Measurements from ENCODE around the gene ZNF609.

The ZNF609 gene

GRCh38 chr15:64535460-64536243, 75.3 kb downstream of the ZNF609 start:
- Histone ChIP-seq H3K4me1 (ENCODE audit: insufficient read depth, poor library complexity, severe bottlenecking) (peaks cover 17% of the 10 kb centered on the region), H3K4me3 (ENCODE audit: severe bottlenecking) (no peak overlapping the region), H3K27ac (ENCODE audit: poor library complexity, severe bottlenecking) (peak overlapping the region; percentile 74), H3K27me3 (ENCODE audit: insufficient read depth, poor library complexity, severe bottlenecking) (no peaks in the 10 kb centered on the region), H3K36me3 (ENCODE audit: low read depth) (peaks cover 9% of the 10 kb centered on the region; the same call in 1 of the 2 replicates), H3K9me3 (ENCODE audit: severe bottlenecking) (no peaks in the 10 kb centered on the region)
- ATAC-seq (ENCODE audit: low read depth): peak; percentile 1; the same call in 2 of the 3 replicates
- TF ChIP-seq CTCF (IDR thresholded peaks at IDR 0.05; ENCODE audit: poor library complexity, severe bottlenecking): no peak
- DNase-seq (ENCODE audit: low spot score): no peak

- Histone ChIP-seq H3K4me3 (ENCODE audit: severe bottlenecking) (no peak overlapping the region), H3K27ac (ENCODE audit: poor library complexity, severe bottlenecking) (peak overlapping the region; percentile 74), H3K36me3 (ENCODE audit: low read depth) (peaks cover 9% of the 10 kb centered on the region; the same call in 1 of the 2 replicates), H3K9me3 (ENCODE audit: severe bottlenecking) (no peaks in the 10 kb centered on the region), H3K4me1 (ENCODE audit: insufficient read depth, poor library complexity, severe bottlenecking) (peaks cover 17% of the 10 kb centered on the region), H3K27me3 (ENCODE audit: insufficient read depth, poor library complexity, severe bottlenecking) (no peaks in the 10 kb centered on the region)
- DNase-seq (ENCODE audit: low spot score) (no peak), ATAC-seq (ENCODE audit: low read depth) (peak; percentile 100)
- no peak for TF ChIP-seq CTCF (IDR thresholded peaks at IDR 0.05; ENCODE audit: poor library complexity, severe bottlenecking)
These were observed 76.0 kb downstream of the ZNF609 start for GRCh38 chr15:64536244-64536836.

- Histone ChIP-seq H3K27ac (ENCODE audit: poor library complexity, severe bottlenecking) (no peak overlapping the region), H3K4me1 (ENCODE audit: insufficient read depth, poor library complexity, severe bottlenecking) (no peaks in the 10 kb centered on the region), H3K36me3 (ENCODE audit: low read depth) (peaks cover 4% of the 10 kb centered on the region), H3K27me3 (ENCODE audit: insufficient read depth, poor library complexity, severe bottlenecking) (no peaks in the 10 kb centered on the region), H3K9me3 (ENCODE audit: severe bottlenecking) (no peaks in the 10 kb centered on the region), H3K4me3 (ENCODE audit: severe bottlenecking) (no peak overlapping the region)
- no peak for TF ChIP-seq CTCF (IDR thresholded peaks at IDR 0.05; ENCODE audit: poor library complexity, severe bottlenecking)
- ATAC-seq (ENCODE audit: low read depth): no peak
- DNase-seq (ENCODE audit: low spot score): no peak
These were observed 81.7 kb downstream of the ZNF609 start for GRCh38 chr15:64542091-64542490.

GRCh38 chr15:64544450-64544849, 84.1 kb downstream of the ZNF609 start:
- Histone ChIP-seq H3K4me3 (ENCODE audit: severe bottlenecking) (no peak overlapping the region), H3K27me3 (ENCODE audit: insufficient read depth, poor library complexity, severe bottlenecking) (no peaks in the 10 kb centered on the region), H3K9me3 (ENCODE audit: severe bottlenecking) (no peaks in the 10 kb centered on the region), H3K36me3 (ENCODE audit: low read depth) (no peaks in the 10 kb centered on the region; the same call in 1 of the 2 replicates), H3K27ac (ENCODE audit: poor library complexity, severe bottlenecking) (no peak overlapping the region), H3K4me1 (ENCODE audit: insufficient read depth, poor library complexity, severe bottlenecking) (no peaks in the 10 kb centered on the region)
- TF ChIP-seq CTCF (IDR thresholded peaks at IDR 0.05; ENCODE audit: poor library complexity, severe bottlenecking): no peak
- no peak for DNase-seq (ENCODE audit: low spot score)
- no peak for ATAC-seq (ENCODE audit: low read depth)

GRCh38 chr15:64547275-64547674, 86.9 kb downstream of the ZNF609 start:
- DNase-seq (ENCODE audit: low spot score) (no peak), ATAC-seq (ENCODE audit: low read depth) (no peak)
- no peak for TF ChIP-seq CTCF (IDR thresholded peaks at IDR 0.05; ENCODE audit: poor library complexity, severe bottlenecking)
- Histone ChIP-seq H3K4me1 (ENCODE audit: insufficient read depth, poor library complexity, severe bottlenecking) (peaks cover 2% of the 10 kb centered on the region), H3K27me3 (ENCODE audit: insufficient read depth, poor library complexity, severe bottlenecking) (no peaks in the 10 kb centered on the region), H3K9me3 (ENCODE audit: severe bottlenecking) (no peaks in the 10 kb centered on the region), H3K36me3 (ENCODE audit: low read depth) (peaks cover 4% of the 10 kb centered on the region; the same call in 1 of the 2 replicates), H3K27ac (ENCODE audit: poor library complexity, severe bottlenecking) (no peak overlapping the region), H3K4me3 (ENCODE audit: severe bottlenecking) (no peak overlapping the region)
